ENCODE results near the gene EMB.
A peak's percentile ranks its signal among the peaks of the same experiment; 100 is the strongest.
"Not testable (repeated sequence)": the region's sequence is repeated elsewhere in the genome, so short reads cannot be mapped to it uniquely, and the experiment has no call there.

Gene EMB

GRCh38 chr5:50421184-50421950 is 19.7 kb downstream of the EMB start:
- not testable (repeated sequence) for DNase-seq

GRCh38 chr5:50420343-50420935 is 20.6 kb downstream of the EMB start:
- no peak for DNase-seq

GRCh38 chr5:50419656-50420055 is 21.4 kb downstream of the EMB start:
- not testable (repeated sequence) for DNase-seq

- peak in 1 of 2 donors; percentile 32 for DNase-seq
These were observed 24.5 kb downstream of the EMB start for GRCh38 chr5:50416637-50417036.

- peak in 1 of 2 donors; percentile 64 for DNase-seq
These were observed 25.2 kb downstream of the EMB start for GRCh38 chr5:50415912-50416311.

- not testable (repeated sequence) for DNase-seq
These were observed 30.2 kb downstream of the EMB start for GRCh38 chr5:50410932-50411331.

GRCh38 chr5:50406877-50407276 is 34.2 kb downstream of the EMB start:
- DNase-seq = no peak

- DNase-seq = no peak
These were observed 39.8 kb downstream of the EMB start for GRCh38 chr5:50401336-50401735.

GRCh38 chr5:50393925-50394609 is 47.0 kb downstream of the EMB start:
- DNase-seq = not testable (repeated sequence)

- DNase-seq = not testable (repeated sequence)
These were observed 48.8 kb downstream of the EMB start for GRCh38 chr5:50392289-50392688.

GRCh38 chr5:50384381-50384780 is 56.7 kb downstream of the EMB start:
- DNase-seq = not testable (repeated sequence)

- DNase-seq = not testable (repeated sequence)
These were observed 64.4 kb downstream of the EMB start for GRCh38 chr5:50376696-50377095.

GRCh38 chr5:50369287-50370033 is 71.6 kb downstream of the EMB start:
- DNase-seq = not testable (repeated sequence)

- no peak for DNase-seq
These were observed 75.4 kb downstream of the EMB start for GRCh38 chr5:50365426-50366251.

GRCh38 chr5:50364535-50365309 is 76.4 kb downstream of the EMB start:
- DNase-seq = not testable (repeated sequence)

- DNase-seq = no peak
These were observed 81.9 kb downstream of the EMB start for GRCh38 chr5:50359187-50359586.

- no peak for DNase-seq
These were observed 88.7 kb downstream of the EMB start for GRCh38 chr5:50352382-50352781.
